Placental pericyte (primary cell): ENCODE results near the gene ZNF268. TPM values are rescaled to one million over a fixed set of nuclear protein-coding genes. Genes with fewer than 3 reads are reported as not detected.

Source experiments
- small RNA-seq: library from RNA; depleted of rRNA; stranded (forward); fragments of <200 nt; gene quantifications from one replicate; pipeline ENCODE3, GENCODE V24; 2012; ENCODE audit warnings: low replicate concordance
- total RNA-seq: library from RNA; depleted of rRNA; stranded (reverse); fragments of >200 nt; gene quantifications from 2 replicates; pipeline ENCODE4 v1.2.3, GENCODE V29; 2012

Gene ZNF268
- total RNA-seq = 22.3 and 27.5 TPM in 2 replicates

GRCh38 chr12:133181238-133181959 lies at the start of gene ZNF268:
TSS of gene ZNF268 (plus strand) at chr12:133181495. CDS start at chr12:133181998, 503 bp downstream.

GRCh38 chr12:133235401-133236112 lies 54.3 kb downstream of the ZNF268 start, which contains the start of gene ANHX:
TSS of gene ANHX (minus strand) at chr12:133235877. CDS start at chr12:133234356, 1,521 bp downstream.

Small RNAs within 50 kb of the gene (small RNA-seq; reads per million reads assigned to genes)
- not detected for gene RF00019
- not detected for gene RNU6-717P

Other genes starting within 250 kb of the ZNF268 start
- 10.1 and 10.7 TPM in 2 replicates for gene ZNF605, start 225.2 kb upstream of the ZNF268 start, total RNA-seq
- 18.2 and 28.6 TPM in 2 replicates for gene ZNF26, start 195.1 kb upstream of the ZNF268 start, total RNA-seq
- gene ZNF84, start 144.0 kb upstream of the ZNF268 start, total RNA-seq = 14.0 and 23.9 TPM in 2 replicates
- gene ZNF140, start 100.6 kb upstream of the ZNF268 start, total RNA-seq = 14.2 and 17.2 TPM in 2 replicates
- gene ZNF891, start 51.2 kb upstream of the ZNF268 start, total RNA-seq = 0.44 and 0.86 TPM in 2 replicates
- gene ZNF10, start 50.9 kb upstream of the ZNF268 start, total RNA-seq = 3.9 and 5.9 TPM in 2 replicates
- not detected in 2 replicates for gene ANHX, start 54.4 kb downstream of the ZNF268 start, total RNA-seq